GM12891 (cell line): ENCODE data around the gene CAPN10.

Experiments used
- POLR2A ChIP-seq: IDR thresholded peaks from 2 replicates; pipeline ENCODE4 v1.6.1; 2011; ENCODE audit warnings: low read depth, low read length, control low read depth
- POLR2AphosphoS5 ChIP-seq: IDR thresholded peaks from 2 replicates; pipeline ENCODE4 v1.6.1; 2011; ENCODE audit warnings: low read depth, low read length, control low read depth
- TAF1 ChIP-seq: IDR thresholded peaks from 2 replicates; pipeline ENCODE4 v1.6.1; 2011; ENCODE audit warnings: low read depth, low read length, control low read depth

DNA sequence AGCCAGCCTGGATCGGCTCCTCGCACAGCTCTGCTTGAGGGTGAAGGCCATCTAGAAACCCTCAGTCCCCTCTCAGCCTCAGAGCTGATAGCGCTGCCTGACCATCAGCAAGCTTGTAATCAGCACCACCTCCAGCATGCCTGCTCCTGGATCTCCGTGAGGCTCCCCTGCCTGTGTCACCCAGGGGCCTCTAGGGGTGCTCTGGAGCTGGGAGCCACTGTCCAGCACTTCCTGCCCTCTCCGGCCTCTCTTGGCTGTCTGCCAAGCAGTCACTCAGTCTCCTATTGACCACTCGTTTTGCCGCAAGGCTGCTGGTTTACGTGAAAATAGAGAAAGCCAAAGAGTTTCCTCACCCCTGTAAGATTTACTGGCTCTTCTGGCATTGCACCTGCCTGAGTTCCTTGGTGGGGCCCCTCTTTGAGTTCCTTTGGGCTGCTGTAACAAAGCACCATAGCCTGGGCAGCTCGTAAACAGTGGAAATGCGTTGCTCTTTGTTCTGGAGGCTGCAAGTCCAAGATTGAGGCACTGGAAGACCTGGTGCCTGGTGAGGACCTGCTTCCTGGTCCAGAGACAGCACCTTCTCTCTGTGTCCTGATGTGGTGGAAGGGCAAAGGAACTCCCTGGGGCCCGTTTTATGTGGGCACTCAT is 17.9 kb downstream of the CAPN10 start:
- TF ChIP-seq POLR2A: no peak
- TF ChIP-seq TAF1: no peak
- TF ChIP-seq POLR2AphosphoS5: no peak
